ENCODE data around the gene PARP15.
A peak's percentile ranks its signal among the peaks of the same experiment; 100 is the strongest.

PARP15 gene

DNA sequence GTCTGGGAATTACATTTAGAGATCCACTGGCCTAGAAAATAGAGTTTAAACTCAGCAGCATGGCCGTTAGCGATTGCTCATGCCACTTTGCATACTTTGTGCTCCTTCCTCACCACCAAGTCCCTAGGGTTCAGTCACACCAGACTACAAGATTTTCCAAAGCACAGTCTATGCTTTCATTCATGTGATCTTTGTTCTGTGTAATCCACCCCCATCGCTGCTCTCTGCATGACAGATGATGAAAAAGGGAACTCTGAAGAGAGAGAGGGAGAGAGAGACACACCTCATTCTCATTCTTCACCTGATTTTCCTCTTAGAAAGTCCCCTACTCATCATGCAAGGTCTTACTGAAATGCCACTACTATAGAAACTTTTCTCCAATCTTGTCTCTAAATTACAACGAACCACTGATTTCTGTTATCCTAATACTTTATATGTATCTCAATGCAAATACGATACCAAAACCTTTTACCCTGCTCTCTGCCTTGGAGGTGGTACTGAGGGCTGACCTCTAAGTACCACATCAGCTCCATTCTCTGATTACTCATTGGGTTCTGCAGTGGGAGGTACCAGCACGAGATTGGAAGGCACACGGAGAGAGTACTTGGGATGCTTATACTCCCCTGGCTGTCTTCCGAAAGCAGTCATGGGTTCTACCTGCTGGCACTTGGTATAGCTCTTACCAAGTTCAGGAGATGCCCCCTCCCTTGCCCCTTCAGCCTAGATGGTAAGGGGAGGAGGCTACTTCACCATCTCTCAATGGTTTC, 1.1 kb upstream of the PARP15 start:
- DNase-seq, result no peak

DNA sequence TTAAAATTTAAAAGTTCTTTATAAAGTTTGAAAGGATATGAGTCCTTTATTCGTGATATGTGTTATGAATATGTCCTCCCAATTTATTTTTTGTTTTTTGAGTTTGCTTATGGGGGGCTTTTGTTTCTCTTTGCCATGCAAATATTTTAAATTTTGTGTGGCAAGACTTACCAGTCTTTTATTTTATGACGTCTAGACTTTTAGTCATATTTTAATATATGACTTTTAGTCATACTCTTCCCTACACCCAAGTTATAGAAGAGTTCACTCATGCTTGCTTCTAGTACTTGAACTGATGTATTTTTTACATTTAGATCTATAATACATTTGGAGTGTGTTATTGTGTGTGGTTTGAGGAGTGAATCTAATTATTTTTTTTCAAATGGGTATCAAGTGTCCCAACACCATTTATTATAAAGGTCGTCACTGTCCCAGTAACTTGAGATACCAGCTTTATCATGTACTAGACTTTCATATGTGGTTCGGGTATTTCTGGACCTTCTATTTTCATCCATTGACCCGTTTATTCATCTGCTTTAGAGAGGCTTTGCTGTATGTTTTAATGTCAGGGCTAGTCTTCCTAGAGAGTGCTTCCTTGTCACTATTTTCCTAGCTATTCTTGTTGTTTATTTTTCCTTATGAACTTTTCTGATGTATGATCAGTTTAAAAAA, 755 bp downstream of the PARP15 start:
- no peak for DNase-seq

DNA sequence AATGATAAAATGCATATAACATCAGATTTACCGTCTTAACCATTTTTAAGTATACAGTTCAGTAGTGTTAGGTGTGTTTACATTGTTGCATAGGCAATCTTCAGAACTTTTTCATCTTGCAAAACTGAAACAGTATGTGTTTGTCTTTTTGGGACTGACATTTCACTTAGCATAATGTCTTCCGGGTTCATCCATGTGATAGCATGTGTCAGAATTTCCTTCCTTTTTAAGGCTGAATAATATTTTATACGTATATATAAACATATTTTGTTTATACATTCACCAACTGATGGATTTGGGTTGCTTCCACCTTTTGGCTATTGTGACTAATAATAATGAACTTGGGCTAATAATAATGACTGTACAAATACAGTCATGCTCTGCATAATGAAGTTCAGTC, 3.0 kb downstream of the PARP15 start:
- DNase-seq, result no peak

DNA sequence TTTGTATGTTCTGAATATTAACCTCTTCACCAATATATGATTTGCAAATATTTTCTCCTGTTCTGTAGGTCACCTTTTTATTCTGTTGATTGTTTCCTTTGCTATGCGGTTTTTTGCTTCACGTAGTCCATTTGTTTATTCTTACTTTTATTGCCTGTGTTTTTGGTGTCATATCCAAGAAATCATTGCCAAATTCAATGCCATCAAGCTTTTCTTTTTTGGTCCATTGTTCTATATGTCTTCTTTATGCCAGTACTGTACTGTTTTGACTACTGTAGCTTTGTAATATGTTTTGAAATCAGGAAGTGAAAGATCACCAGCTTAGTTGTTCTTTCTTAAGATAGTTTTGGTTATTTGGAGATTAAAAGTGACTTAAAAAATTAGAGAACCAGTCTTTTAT, 4.2 kb downstream of the PARP15 start:
- no peak for DNase-seq

DNA sequence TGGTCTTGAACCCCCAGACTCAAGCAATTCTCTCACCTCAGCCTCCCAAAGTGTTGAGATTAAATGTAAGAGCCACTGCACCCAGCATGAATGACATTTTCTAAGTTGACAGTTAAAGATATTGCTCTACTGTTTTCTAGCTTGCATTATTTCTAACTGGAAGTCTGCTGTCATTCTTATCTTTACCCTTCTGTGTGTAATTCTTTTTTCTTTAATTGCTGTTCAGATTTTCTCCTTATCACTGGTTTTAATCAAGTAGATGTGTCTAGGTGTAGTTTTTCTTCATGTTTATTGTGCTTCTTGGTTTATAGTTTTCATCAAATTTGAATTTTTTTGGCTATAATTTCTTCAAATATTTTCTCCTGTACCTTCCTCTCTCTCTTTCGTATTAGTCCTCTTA, 4.9 kb downstream of the PARP15 start:
- DNase-seq, result no peak

DNA sequence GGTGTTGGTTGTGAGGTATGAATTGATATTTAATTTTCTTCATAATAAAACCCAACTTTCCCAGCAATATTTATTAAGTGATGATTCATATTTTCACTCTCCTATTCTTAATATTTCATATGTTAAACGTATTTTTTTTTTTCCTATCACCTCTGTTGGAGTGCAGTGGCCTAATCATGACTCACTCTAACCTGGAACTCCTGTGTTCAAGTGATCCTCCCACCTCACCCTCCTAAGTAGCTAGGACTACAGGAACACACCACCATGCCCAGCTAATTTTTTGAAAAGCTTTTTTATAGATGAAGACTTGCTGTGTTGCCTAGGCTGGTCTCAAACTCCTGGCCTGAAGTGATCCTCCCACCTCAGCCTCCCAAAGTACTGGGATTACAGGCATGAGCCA, 8.6 kb downstream of the PARP15 start:
- DNase-seq, result no peak

DNA sequence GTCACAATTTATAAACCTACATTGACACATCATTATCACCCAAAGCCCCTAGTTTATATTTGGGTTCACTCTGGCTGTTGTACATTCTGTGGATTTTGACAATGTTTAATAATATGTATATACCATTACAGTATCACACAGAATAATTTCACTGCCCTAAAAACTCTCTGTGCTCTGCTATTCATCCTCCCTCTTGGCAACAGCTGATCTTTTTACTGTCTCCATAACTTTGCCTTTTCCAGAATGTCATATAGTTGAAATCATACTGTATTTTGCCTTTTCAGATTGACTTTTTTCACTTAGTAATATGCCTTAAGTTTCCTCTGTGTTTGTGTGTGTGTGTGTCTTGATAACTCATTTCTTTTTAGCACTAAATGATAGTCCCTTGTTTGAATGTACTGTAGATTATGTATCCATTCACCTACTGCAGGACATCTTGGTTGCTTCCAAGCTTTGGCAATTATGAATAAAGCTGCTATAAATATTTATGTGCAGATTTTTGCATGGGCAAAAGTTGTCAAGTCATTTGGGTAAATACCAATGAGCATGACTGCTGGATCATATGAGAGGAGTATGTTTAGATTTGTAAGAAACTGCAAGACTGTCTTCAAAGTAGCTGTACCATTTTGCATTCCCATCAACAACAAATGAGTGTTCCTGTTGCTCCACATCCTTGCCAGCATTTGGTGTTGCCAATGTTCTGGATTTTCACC, 9.5 kb downstream of the PARP15 start:
- no peak for DNase-seq

DNA sequence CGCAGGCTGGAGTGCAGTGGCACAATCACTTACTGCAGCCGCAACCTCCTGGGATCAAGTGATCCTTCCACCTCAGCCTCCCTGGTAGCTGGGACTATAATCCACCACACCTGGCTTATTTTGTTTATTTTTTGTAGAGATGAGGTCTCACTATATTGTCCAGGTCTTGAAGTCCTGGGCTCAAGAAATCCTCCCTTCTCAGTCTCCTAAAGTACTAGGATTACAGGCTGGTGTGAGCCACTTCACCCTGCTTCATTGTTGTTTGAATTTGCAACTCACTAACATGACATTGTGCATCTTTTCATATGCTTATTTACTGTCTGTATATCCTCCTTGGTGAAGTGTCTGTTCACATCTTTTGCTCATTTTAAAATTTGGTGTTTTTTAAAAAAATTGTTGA, 10.1 kb downstream of the PARP15 start:
- DNase-seq, result no peak

DNA sequence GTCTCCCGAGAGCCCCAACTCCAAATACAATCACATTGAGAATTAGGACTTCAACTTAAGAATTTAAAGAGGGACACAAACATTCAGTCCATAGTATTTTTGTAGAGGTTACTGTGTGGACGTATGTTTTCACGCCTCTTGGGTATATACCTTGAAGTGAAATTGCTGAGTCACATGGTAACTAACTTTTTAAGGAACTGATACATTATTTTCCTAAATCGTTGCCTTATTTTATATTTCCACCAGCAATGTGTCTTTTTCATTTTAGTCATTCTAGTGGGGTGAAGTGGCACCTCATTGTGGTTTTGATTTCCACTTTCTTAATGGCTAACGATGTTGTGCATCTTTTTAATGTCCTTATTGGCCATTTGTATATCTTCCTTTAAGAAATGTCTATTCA, 11.8 kb downstream of the PARP15 start:
- no peak for DNase-seq

DNA sequence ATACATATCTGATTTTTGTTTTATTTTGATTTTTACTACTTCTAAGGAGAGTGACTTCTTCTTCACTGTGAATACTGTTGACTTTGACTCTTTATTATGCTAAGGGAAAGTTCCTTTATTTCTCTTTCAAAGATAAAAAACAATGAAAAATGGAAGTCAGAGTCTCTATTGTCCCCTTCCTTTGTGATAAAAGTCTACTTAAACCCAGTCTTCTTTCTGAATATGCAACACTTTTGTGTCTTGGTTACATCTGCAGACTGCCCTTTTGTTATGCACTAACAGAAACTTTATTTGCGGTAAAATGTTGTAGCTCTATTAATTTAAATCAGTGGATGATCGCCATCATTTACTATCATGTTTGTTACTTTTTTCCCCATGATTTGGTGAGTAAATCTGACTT, 13.2 kb downstream of the PARP15 start:
- no peak for DNase-seq

DNA sequence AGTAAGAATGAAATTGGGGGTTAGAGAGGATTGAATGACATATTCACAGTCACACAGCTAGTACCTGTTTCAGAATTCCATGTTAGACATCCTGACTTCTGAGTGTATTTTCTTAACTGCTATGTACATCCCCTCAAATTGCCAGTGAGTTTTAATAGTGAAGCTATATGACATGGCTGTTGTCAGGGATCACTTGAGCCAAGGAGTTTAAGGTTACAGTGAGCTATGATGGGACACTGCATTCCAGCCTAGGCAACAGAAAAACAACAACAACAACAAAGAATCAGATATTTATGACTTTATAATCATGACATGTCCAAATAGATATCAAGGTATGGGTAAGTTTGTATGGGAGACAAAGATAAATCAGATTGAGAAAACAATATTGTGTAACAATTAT, 16.6 kb downstream of the PARP15 start:
- no peak for DNase-seq

DNA sequence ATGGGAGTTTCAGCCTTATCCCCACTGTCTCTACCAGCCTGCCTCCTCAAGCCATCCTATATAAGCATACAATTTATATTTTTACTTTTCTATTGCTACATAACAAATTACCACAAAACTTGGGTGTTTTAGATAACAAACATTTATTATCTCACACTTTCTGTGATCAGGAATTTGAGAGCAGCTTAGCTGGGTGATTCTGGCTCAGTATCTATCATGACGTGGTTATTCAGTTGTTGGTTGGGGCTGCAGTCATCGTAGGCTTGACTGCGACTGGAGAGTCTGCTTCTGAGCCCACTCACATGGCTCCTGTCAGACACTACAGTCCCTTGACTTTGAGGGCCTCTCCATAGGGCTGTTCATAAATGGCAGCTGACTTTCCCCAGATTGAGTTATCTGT, 20.7 kb downstream of the PARP15 start:
- no peak for DNase-seq

DNA sequence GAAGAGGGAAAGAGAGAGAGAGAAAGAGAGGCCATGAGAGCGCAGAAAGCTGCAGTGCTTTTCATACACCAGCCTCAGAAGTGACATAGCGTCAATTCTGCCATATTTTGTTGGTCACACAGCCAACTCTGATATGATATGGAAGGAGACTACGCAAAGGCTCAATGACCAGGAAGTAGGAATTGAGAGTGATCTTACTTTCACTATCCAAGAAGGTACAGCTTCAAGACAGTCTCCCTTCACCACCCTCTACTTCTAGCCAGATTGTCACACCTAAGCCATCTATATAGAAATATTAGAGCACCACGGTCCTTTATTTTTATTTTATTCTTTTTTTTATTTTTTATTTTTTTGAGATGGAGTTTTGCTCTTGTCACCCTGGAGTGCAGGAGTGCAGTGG, 21.1 kb downstream of the PARP15 start:
- DNase-seq, result no peak

DNA sequence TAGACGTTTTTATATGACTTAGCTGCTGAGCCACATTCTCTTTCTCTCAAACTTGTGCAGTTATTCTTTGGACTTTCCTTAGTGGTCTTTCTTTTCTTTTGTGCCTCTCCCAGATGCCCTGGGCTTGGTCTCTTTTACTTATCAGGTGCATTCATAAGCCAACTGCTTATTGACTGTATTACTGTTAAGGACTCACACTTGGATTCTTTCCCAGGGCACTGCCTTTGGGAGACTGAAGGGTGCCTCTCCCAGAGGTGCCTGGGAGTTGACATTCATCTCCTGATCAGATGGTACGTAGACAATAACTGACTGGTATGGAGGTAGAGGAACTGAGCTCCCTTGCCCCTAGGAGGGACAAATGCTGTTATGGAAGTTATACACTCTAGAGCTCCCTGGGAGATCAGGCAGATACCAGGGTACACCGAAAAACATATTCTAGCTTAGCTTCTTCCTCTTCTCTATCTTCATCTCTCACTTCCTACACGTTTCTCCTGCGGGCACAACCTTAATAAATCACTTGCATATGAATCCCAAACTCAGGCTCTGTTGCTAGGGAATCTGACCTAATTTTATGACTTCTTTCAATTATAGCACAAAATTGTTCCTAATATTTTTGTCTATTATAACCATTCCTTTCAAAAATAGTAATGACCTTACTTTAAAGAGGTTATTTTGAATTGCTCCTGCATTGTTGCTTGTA, 24.7 kb downstream of the PARP15 start:
- no peak for DNase-seq

DNA sequence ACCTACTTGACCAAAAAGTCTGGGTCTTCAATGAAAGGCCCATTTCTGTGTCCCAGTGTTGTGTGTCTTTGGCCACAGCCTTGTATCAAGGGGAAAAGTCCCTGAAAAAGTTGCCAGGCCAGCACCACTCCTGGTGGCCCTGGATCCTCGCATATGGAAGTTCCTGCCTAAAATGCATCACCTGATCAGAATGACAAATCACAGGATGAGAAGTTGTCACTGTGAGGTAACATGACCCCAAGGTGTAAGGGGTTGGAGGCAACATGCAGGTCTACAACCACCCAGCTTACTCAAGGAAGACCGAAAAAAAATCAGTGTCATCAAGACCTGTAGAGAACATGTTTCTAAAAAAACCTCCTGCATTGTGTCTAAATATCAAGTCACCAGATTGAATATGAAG, 25.6 kb downstream of the PARP15 start:
- no peak for DNase-seq

DNA sequence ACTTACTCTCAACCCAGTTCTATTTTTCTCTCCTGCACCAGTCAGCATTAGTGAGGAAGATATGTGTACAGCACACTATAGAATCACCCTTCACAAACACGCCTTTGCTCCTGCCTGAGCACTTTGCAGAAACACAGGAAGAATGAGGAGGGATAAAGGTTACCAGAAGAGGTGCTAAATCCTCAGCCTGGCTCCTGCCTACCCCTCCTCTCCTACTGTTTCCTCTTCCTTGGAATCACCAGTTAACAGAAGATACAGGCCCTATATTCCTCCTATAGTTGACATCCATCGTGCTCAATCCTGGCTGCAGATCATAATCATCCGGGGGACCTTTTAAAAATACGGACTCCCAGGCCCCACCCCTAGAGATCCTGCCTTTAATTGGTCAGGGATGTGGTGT, 28.9 kb downstream of the PARP15 start:
- no peak for DNase-seq

DNA sequence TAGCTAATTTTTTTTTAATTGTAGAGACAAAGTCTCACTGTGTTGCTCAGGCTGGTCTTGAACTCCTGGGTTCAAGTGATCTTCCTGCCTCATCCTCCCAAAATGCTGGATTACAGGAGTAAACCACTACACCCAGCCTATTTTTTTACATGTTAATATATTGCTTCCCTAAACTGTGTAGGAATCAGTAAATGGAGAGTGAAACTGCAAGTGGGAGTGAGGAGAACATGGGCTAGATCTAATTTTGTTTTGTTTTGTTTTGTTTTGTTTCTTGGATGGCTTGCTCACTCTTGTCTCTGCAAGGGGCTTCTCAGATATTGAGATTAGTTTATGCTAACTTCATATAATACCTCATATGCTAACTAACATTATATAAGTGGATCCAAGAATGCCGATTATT, 31.5 kb downstream of the PARP15 start:
- no peak for DNase-seq

DNA sequence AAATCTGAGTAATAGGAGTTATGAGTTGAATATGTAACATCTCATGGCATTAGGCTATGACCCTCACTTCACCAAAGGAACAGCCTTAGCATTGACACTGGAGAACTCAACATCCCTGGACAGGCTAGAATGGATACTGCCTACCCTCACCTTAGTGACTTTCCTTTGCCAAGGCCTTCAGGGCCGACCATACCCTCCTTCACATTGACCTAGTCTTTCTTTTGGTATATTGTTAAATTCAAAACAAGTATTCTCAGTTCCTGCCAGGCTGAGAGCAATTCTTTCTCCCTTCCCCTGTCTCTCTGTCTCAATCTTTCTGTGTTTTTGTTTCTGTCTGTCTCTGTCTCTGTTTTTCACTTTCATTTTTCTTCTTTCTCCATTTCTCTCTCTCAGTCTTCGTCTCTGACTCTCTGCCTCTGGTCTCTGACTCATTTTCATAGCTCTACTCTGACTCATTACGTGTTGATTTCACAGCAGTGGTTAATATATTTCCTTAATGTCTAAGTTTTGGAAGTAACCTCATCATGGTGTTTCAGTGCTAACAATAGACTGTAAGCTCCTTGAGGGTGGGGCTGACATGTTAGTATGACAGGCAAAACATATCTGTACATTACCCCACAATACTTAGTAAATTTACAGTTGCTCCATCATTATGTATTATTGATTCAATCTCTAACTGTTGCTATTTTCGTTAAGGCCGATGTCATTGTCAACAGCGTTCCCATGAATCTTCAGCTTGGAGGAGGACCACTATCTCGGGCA, 32.5 kb downstream of the PARP15 start:
- DNase-seq, result no peak

DNA sequence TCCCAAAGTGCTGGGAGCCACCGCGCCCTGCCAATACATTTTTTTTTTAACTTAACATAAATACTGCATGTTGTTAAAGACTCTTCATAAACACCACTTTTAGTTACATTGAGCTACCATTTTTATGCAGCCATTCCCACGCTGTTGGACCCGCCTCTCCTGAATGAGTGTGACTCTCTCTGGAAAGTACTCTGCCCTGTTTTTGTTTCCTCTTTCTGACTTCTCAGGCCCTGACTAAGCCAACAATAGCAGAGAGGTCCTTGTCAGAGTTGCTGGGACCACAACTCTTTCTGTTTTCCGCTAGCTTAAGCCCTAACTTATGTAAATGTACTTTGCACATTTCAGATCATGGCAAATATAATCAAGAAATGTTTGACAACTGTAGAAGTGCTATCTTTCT, 35.2 kb downstream of the PARP15 start:
- DNase-seq, result no peak

DNA sequence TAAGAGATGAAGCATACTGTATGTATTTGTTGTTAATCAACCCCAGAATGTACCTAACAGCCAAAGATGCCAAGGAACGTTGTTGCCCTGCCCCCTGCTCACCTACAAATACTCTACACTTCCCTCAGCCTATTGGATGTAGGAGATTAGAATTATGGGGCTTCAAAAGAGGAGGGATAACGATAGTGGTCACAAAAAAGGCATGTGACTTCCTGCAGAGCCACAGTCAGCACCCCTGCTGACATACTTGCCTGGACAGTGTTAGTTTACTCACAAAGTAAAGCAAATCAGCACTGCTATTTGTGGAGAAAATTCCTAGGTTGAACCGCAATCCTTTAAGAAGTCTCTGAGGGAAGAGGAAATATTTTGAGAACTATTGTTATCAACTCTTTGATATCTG, 37.9 kb downstream of the PARP15 start:
- DNase-seq, result no peak

DNA sequence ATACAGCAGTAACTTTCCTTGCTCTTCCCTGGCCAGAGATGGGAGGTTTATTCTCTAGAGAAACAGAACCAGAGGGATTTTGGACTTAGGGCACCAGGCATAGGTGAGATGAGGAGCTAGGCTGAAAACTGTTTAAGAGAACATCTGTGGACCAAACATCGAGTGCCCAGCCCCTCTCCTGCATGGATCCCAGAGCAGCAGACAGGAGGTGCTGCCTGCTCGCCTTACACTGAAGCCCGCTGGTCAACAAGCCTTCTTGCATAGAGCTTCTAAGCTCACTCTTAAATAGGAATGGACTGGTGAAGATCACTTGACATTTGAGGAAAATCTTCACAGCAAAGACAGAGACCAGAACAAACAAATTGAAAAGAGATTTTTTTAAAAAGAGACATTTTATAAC, 41.2 kb downstream of the PARP15 start:
- DNase-seq, result no peak

DNA sequence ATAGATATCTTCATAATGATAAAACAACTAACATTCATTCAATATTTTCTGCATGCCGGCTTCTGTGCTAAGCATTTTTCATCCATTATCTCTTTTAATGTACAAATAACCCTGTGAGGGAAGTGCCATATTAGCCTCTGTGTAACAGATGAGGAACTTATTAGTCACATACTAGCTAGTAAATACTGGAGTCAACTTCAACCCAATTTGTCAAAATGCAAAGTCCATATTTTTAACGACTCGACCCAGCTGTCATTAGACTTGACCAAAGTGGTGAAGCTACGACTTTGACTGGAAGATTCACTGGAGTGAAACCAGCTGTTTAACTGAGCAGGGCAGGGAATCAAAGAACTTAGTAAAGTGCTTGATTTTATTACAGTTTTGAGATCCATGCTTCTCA, 41.6 kb downstream of the PARP15 start:
- no peak for DNase-seq

DNA sequence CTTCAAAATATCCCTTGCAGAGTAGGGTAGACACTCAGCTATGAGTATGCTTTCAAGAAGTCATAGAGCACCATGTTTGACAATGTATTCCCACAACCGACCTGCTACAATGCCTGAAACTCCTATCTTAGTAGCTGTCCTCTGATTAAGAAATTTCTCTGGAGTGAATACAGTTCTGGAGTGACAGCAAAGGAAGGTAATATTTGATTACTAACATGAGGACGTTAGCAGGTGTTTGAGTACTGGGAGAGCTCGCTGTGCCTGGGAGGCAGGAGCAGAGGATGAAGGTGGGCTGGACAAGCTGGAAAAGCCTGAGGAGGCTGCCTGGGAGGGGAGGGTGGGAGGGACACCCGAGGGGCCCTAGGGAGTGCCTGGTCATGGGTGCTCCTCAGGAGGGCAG, 42.9 kb downstream of the PARP15 start:
- peak in 1 of 3 experiments; percentile 62 for DNase-seq

Measured in NCI-H1417 (cell line).